GM12872 (cell line): ENCODE results near the gene SLC25A22.

Experiments used
- TF ChIP-seq, protein P1 (sequence below): IDR thresholded peaks from 3 replicates; pipeline ENCODE4 v1.5.1; 2011; ENCODE audit warnings: low read depth, mild to moderate bottlenecking, low read length, moderate library complexity; ENCODE audit not compliant: insufficient read depth

The SLC25A22 gene

DNA sequence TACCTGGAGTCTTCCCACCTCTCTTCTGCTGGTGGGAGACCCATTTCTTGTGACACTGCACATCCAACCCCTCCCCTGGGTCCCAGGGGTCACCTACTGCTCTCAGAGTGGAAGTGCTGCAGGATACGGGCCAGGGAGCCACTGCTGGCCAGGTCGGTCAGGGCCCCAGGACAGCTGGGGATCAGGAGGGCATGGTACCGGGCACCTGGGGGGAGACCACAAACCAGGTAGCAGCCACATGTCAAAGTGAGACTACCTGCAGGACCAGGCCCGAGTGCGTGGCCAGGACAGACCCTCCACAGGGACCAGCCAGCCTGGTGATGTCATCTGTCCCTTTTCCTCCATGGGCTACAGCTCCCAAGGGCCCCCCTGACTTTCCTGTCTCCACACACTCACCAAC, 24.7 kb downstream of the SLC25A22 start:
- TF ChIP-seq, protein P1, sequence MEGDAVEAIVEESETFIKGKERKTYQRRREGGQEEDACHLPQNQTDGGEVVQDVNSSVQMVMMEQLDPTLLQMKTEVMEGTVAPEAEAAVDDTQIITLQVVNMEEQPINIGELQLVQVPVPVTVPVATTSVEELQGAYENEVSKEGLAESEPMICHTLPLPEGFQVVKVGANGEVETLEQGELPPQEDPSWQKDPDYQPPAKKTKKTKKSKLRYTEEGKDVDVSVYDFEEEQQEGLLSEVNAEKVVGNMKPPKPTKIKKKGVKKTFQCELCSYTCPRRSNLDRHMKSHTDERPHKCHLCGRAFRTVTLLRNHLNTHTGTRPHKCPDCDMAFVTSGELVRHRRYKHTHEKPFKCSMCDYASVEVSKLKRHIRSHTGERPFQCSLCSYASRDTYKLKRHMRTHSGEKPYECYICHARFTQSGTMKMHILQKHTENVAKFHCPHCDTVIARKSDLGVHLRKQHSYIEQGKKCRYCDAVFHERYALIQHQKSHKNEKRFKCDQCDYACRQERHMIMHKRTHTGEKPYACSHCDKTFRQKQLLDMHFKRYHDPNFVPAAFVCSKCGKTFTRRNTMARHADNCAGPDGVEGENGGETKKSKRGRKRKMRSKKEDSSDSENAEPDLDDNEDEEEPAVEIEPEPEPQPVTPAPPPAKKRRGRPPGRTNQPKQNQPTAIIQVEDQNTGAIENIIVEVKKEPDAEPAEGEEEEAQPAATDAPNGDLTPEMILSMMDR = no peak

DNA sequence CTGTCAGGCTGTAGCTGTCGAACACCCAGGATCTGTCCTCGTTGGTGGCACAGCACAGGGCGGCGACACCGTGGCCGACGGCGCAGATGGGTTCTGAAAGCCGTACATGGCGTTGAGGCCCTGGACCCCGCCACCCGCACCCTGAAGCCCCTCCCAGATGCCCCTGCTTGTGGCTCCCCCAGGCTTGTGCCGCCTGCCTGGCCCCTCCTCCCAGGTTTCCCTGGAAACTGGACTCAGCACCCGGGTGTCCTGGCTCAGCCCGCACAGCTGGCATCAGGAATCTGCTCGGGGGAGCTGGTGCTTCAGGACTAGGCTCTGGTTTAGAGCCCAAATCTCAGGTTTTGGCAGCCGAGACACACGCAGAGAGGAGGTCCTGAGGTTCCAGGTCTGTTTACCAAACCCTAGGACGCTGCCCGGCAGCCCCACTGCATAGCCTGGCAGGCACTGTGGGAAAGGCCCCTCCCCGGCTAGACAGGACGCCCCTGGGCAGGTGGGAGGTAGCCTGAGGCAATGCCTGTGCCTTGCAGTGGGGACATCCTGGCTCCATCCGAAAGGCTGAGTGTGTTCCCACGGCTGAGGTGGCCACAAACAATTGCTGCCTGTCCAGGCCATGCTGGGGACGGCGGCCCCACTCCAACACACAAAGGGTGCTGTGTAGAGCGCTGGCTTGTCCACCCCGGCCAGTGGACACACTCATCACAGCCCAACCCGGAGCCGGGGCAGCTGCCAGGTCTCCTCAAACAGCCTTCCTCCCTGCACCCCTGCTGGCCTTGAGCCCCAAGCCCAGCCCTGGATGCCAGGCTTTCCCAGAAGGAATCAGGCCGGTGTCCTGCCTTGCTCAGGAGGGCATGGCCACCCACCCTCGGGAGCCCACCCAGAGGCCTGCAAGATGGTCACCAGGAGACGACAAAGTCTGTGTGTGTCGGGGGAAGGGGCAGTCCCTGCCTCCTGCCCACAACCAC, 25.4 kb downstream of the SLC25A22 start:
- TF ChIP-seq, protein P1 = no peak

DNA sequence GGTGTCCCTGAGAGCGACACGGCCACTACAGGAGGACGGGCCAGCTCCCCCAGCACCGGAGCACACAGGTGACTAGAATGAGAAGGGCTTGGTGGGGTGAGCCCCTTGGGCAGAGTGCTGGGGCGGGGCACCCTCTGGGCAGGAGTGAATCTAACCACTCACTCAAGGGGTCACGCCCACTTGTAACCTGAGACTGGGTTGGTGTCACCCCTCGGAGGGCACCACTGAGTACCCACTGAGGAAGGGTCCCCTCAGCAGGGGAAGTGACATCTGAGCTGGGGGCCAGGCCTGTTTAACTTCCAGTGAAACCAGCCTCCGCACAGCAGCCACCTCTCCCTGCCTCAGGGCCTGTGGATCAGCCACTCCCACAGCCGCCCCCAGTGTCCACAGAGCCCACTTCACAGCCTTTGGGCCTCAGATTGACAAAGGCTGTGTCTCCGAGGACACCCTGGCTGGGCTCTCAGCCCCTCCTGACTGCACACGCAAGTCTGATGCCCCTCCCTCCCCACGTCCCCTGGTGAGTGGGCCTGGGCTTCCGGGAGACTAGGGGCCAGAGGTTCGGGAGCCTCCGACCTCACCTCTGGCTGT, 26.4 kb downstream of the SLC25A22 start:
- TF ChIP-seq, protein P1 = no peak

DNA sequence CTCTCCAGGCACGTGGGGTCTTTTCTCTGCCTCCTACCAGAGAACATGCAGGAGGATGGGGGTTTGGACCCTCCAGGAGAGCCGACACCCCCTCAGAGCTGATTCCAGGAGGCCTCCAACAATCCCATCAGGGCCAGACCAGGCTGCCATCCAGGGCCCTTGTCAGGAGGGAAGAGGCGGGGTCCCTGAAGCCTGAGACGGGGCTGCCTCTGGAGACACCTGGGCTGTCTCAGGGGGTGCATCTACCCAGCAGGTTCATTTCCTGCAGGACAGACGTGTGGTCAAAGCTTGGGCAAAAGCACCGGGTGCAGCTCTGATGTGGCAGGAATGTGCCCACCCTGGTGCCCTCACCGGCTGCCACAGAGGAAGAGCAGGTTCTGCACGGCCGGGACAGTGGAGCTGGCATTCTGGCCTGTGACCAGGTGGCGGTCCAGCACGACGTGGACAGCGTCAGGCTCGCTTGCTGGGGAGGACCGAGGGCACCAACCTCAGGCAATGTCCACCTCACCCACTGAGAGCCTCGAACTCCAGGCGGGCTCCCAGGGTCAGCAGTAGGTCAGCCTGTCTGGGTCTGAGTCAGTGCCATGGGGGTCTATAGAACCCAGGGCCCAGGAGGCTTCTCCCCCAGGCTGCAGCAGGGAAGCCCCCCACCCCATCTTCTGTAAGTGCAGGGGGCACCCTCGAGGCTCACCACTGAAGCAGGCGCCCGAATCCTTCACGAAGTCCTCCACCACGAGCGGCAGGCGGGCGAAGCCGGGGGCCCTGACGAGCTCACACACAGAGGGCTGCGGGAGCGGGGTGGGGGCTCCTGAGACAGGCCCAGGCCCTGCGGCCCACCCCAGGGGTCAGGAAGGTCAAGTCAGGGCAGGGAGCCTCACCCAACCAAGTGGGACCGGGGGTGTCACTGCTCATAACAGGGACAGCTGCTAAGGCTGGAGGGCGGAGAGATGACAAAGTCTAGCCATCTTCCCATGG, 27.2 kb downstream of the SLC25A22 start:
- TF ChIP-seq, protein P1 = no peak

DNA sequence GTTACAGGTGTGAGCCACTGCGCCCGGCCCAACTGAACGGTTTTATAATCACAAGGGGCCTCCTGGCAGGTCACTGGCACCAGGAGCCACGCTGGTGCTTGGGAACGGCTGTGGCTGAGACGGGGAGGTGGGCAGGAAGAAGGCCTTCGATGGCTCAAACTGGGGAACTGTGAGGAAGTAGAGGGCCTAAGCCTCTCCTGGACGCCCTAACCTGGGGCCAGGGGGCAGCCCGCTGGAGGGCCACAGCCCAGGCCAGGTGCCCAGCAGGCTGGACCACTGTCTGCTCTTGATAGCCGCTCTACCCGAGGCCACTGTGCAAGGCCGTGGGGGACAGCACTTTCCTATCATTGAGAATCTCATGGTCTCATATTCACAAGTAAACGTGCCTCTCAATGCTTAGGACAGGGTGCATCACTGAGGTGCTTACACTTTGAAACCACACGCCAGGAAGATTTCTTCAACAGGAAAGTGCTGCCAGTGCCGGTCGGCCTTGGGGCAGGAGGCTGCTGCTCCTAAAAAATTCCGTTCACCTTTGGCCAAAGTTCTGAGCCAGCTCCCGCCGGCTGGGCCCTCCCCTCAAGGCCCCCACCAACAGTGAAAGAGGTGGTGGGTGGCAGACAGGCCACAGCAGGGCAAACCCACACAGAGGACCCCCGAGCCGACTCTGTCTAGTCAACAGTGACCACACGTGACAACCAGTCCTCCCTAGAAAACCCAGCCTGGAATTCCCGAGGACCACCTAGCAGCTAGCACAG, 28.0 kb downstream of the SLC25A22 start:
- TF ChIP-seq, protein P1 = no peak

DNA sequence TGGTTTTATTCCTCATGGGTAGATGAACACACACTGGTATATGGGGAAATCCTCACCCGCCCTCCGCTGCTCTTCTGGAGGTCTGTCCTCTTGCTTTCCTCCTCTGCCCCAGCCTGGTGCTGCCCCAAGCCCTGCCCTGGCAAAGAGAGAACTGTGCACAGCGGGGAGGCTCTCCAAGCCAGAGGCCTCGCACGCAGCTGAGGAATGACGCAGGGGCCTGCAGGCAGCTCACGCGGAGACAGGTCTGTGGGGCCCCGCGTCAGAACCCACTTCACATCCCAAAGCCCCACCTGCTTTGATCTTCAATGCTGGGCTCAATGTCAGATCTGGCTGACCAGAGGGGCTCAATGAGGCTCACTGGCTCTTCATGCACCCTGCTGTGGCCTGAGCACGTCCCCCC, 30.8 kb downstream of the SLC25A22 start:
- TF ChIP-seq, protein P1 = no peak
